HCT116 (cell line): ENCODE data around the gene ASPG. TPM values are rescaled to one million over a fixed set of nuclear protein-coding genes. Genes with fewer than 3 reads are reported as not detected.

Experiments used
- ATAC-seq: fragments of 200-7000 bp; cut with Tn5 transposase; 2 replicates; pipeline ENCODE4 v1.9.1; 2020; ENCODE audit warnings: mild to moderate bottlenecking, moderate library complexity
- BruUV-seq: library from RNA; stranded (reverse); fragments of 400-500 nt; replicated peaks from 2 replicates; lab custom pipeline; 2021; lab: Mats Ljungman, UMichigan
- CTCF ChIA-PET: fragments of 300-600 bp; sonication (Branson Sonifier 250); formaldehyde crosslinking; loops from one replicate; lab custom pipeline; 2021; ENCODE audit warnings: antibody characterized with exemption; lab: Charles Lee
- POLR2A ChIA-PET: fragments of 300-600, 350-600 bp; sonication (Branson Sonifier 250); formaldehyde crosslinking; loops from one replicate; lab custom pipeline; 2021; ENCODE audit warnings: antibody characterized with exemption; lab: Charles Lee
- RAD21 ChIA-PET, 2 experiments: fragments of 300-600 bp; sonication (Branson Sonifier 250); formaldehyde crosslinking; loops; one replicate each; lab custom pipeline; 2023; ENCODE audit warnings: low total read pairs in 2 of 2; ENCODE audit not compliant: uncharacterized antibody in 2 of 2, unreplicated experiment in 2 of 2, low non-redundant PET in 1 of 2; lab: Charles Lee
- DNase-seq: peaks from one replicate; pipeline ENCODE4 v3.0.0-alpha.2; 2010; ENCODE audit warnings: low read depth, low spot score
- H2AFZ ChIP-seq: fragments of 200-600 bp; shearing (Covaris generic), sonication (generic); 2 replicates; pipeline ENCODE4 v1.6.1; 2017; ENCODE audit warnings: low read depth, mixed run types, mixed read lengths, antibody characterized with exemption, low read length; ENCODE audit not compliant: poor library complexity, severe bottlenecking
- H3K27ac ChIP-seq: 2 replicates; pipeline ENCODE4 v1.5.1; 2012; ENCODE audit warnings: low read depth, low read length
- H3K27me3 ChIP-seq: fragments of 200-600 bp; sonication (generic); 2 replicates; pipeline ENCODE4 v1.6.1; 2016; ENCODE audit warnings: mixed run types, low read length, mixed read lengths; ENCODE audit not compliant: insufficient read depth
- H3K36me3 ChIP-seq, 2 experiments: fragments of 200-500 bp in 1 of 2; fragments of 200-600 bp in 1 of 2; sonication (Bioruptor generic) in 1 of 2; sonication (generic) in 1 of 2; 2 replicates each; pipeline versions ENCODE4 v1.5.1 to v1.6.1; 2014 to 2016; ENCODE audit warnings: low read length in 2 of 2, inconsistent platforms in 1 of 2, mixed read lengths in 1 of 2, mixed run types in 1 of 2; ENCODE audit not compliant: insufficient read depth in 2 of 2, control insufficient read depth in 1 of 2
- H3K4me1 ChIP-seq, 2 experiments: fragments of 200-600 bp in 1 of 2; sonication (generic) in 1 of 2; 2 replicates each; pipeline versions ENCODE4 v1.5.1 to v1.6.1; 2012 to 2017; ENCODE audit warnings: low read length in 2 of 2, inconsistent platforms in 1 of 2, mild to moderate bottlenecking in 1 of 2, mixed read lengths in 1 of 2, mixed run types in 1 of 2, moderate library complexity in 1 of 2; ENCODE audit not compliant: insufficient read depth in 2 of 2, control insufficient read depth in 1 of 2
- H3K4me2 ChIP-seq: fragments of 200-600 bp; sonication (generic); 2 replicates; pipeline ENCODE4 v1.6.1; 2017; ENCODE audit warnings: mixed run types, low read length, mixed read lengths
- H3K4me3 ChIP-seq, 2 experiments: fragments of 200-600 bp in 1 of 2; sonication (generic) in 1 of 2; replicated peaks in 1 of 2; 2 replicates each; pipeline ENCODE4 v1.5.1; 2011 to 2016; ENCODE audit warnings: low read length in 2 of 2, control low read depth in 1 of 2, low read depth in 1 of 2, mild to moderate bottlenecking in 1 of 2, mixed read lengths in 1 of 2, mixed run types in 1 of 2
- H3K79me2 ChIP-seq: fragments of 200-600 bp; sonication (generic); 2 replicates; pipeline ENCODE4 v1.6.1; 2017; ENCODE audit warnings: mild to moderate bottlenecking, mixed run types, low read length, moderate library complexity, mixed read lengths; ENCODE audit not compliant: insufficient read depth
- H3K9ac ChIP-seq: fragments of 200-600 bp; sonication (generic); 2 replicates; pipeline ENCODE4 v1.6.1; 2016; ENCODE audit warnings: low read length, mixed read lengths
- H3K9me2 ChIP-seq: fragments of 200-600 bp; sonication (generic), shearing (Covaris generic); 2 replicates; pipeline ENCODE4 v1.6.1; 2017; ENCODE audit warnings: mixed run types, mild to moderate bottlenecking, moderate library complexity; ENCODE audit not compliant: insufficient read depth
- H3K9me3 ChIP-seq, 2 experiments: fragments of 200-500 bp in 1 of 2; fragments of 200-600 bp in 1 of 2; sonication (Bioruptor generic) in 1 of 2; sonication (generic) in 1 of 2; 2 replicates each; pipeline ENCODE4 v1.6.1; 2014 to 2017; ENCODE audit warnings: low read length in 2 of 2, mixed read lengths in 2 of 2, inconsistent platforms in 1 of 2, low read depth in 1 of 2, mild to moderate bottlenecking in 1 of 2, mixed run types in 1 of 2, moderate library complexity in 1 of 2; ENCODE audit not compliant: control insufficient read depth in 1 of 2, insufficient read depth in 1 of 2
- H4K20me1 ChIP-seq: fragments of 200-600 bp; sonication (generic), shearing (Covaris generic); 2 replicates; pipeline ENCODE4 v1.6.1; 2017; ENCODE audit warnings: mixed run types, mild to moderate bottlenecking, moderate library complexity; ENCODE audit not compliant: insufficient read depth
- EZH2 ChIP-seq: fragments of 200-600 bp; sonication (generic); IDR thresholded peaks from 2 replicates; pipeline ENCODE4 v1.6.1; 2017; ENCODE audit warnings: antibody characterized with exemption, mixed run types
- SIN3A ChIP-seq: IDR thresholded peaks from 2 replicates; pipeline ENCODE4 v1.6.1; 2012; ENCODE audit warnings: low read depth
- YY1 ChIP-seq: IDR thresholded peaks from 2 replicates; pipeline ENCODE4 v1.6.1; 2011; ENCODE audit warnings: low read length, low read depth, moderate library complexity, mild to moderate bottlenecking; ENCODE audit not compliant: insufficient replicate concordance; ENCODE audit errors: extremely low read depth
- ZFX ChIP-seq: fragments of 450-650 bp; IDR thresholded peaks from 2 replicates; pipeline ENCODE4 v1.6.1; 2017
- intact Hi-C: fragments of 100-400 bp; cut with micrococcal nuclease; formaldehyde crosslinking; loops from 2 replicates; pipeline ENCODE4 v1.10.0; 2022
- total RNA-seq: library from RNA; stranded (reverse); gene quantifications from one replicate; pipeline ENCODE4 v1.2.1, GENCODE V29; 2021; ENCODE audit not compliant: unreplicated experiment
- TF ChIP-seq, protein P1 (sequence below): IDR thresholded peaks from 2 replicates; pipeline ENCODE4 v1.6.1; 2012; ENCODE audit warnings: low read depth

Gene ASPG
- total RNA-seq, 1 experiment from 2014 or later, result not detected

DNA sequence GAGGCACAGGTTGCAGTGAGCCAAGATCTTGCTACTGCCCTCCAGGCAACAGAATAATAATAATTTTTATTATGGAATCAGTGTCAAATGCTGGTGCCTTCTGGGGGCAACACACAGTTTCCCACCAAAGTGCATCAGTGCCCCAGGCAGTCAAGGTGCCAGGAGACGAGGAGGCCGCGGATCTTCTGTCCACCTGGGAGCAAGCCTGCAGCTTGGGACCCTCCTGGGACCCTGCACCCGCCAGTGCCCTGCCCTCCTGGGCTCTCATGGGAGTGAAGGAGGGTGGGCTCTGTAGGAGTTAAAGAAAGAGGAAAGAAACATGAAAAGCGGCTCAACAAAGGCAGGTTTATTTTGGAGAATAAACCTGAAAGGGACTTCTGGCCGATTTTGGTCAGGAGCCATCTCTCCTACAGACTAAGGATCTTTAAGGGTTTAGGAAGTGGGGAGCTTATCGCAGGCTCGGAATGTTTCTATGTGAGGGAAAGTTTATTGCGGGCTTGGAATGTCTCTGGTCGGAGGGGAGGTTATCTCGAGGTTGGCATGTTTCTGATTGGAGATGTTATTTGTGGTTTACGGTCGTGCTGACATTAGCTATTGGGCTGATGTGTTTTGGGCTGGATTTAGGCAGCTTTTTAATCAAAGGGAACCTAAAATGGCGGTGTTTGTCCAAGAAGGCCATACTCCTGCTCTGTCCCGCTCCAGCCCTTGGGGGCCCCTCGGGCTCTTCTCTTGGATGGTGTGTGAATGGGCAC lies 1.1 kb upstream of the ASPG start:
- no peak overlapping the region for H3K4me2 ChIP-seq
- no peak overlapping the region for H3K9ac ChIP-seq
- no peaks in the 10 kb centered on the region for H3K9me2 ChIP-seq
- no peaks in the 10 kb centered on the region for H3K36me3 ChIP-seq
- no peaks in the 10 kb centered on the region for H4K20me1 ChIP-seq
- H2AFZ ChIP-seq, result no peak overlapping the region
- H3K79me2 ChIP-seq, result no peaks in the 10 kb centered on the region
- H3K4me3 ChIP-seq, result no peak overlapping the region
- H3K9me3 ChIP-seq, result no peaks in the 10 kb centered on the region
- DNase-seq (no peak), ATAC-seq (no peak)
- intact Hi-C loops, result no loop called here
- CTCF ChIA-PET, result interaction anchor here (0.7 kb wide), 1 partner anchor 32 kb away, joined by 3 read pairs; no protein-coding TSS in a partner anchor
- TF ChIP-seq SIN3A, result no peak
- TF ChIP-seq EZH2, result no peak
- TF ChIP-seq, protein P1, sequence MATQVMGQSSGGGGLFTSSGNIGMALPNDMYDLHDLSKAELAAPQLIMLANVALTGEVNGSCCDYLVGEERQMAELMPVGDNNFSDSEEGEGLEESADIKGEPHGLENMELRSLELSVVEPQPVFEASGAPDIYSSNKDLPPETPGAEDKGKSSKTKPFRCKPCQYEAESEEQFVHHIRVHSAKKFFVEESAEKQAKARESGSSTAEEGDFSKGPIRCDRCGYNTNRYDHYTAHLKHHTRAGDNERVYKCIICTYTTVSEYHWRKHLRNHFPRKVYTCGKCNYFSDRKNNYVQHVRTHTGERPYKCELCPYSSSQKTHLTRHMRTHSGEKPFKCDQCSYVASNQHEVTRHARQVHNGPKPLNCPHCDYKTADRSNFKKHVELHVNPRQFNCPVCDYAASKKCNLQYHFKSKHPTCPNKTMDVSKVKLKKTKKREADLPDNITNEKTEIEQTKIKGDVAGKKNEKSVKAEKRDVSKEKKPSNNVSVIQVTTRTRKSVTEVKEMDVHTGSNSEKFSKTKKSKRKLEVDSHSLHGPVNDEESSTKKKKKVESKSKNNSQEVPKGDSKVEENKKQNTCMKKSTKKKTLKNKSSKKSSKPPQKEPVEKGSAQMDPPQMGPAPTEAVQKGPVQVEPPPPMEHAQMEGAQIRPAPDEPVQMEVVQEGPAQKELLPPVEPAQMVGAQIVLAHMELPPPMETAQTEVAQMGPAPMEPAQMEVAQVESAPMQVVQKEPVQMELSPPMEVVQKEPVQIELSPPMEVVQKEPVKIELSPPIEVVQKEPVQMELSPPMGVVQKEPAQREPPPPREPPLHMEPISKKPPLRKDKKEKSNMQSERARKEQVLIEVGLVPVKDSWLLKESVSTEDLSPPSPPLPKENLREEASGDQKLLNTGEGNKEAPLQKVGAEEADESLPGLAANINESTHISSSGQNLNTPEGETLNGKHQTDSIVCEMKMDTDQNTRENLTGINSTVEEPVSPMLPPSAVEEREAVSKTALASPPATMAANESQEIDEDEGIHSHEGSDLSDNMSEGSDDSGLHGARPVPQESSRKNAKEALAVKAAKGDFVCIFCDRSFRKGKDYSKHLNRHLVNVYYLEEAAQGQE, result no peak
- TF ChIP-seq ZFX, result no peak
- TF ChIP-seq YY1, result no peak
- TF ChIP-seq, all 23 proteins: peak for 0
- ChIA-PET RAD21 (no interaction called here), POLR2A (no interaction called here)
- Histone ChIP-seq H3K4me1 (no peaks in the 10 kb centered on the region), H3K27me3 (no peaks in the 10 kb centered on the region), H3K27ac (no peak overlapping the region)
- BruUV-seq, result no TSS peak
